Spleen (tissue), 11 donors: Measurements from ENCODE around the gene CNOT10. TPM values are rescaled to one million over a fixed set of nuclear protein-coding genes. Genes with fewer than 3 reads are reported as not detected.
"Not testable (repeated sequence)": the region's sequence is repeated elsewhere in the genome, so short reads cannot be mapped to it uniquely, and the experiment has no call there.

Source experiments
- DNase-seq: peaks from one replicate; pipeline ENCODE4 v3.0.0-alpha.2; 2020
- H3K27ac ChIP-seq, 8 donors: fragments of 200-600 bp; sonication (generic) in 7 of 8; 1 replicate in 4 of 8; 2 replicates in 4 of 8; pipeline versions ENCODE4 v1.5.0 to v1.8.0; 2016 to 2021; ENCODE audit warnings: inconsistent platforms in 4 of 8, mild to moderate bottlenecking in 4 of 8, moderate library complexity in 1 of 8
- H3K27me3 ChIP-seq, 7 donors: fragments of 200-600 bp; sonication (generic) in 6 of 7; replicated peaks in 1 of 7; 1 replicate in 4 of 7; 2 replicates in 3 of 7; pipeline versions ENCODE4 v1.5.0 to v1.8.0; 2016 to 2021; ENCODE audit warnings: inconsistent platforms in 3 of 7, mild to moderate bottlenecking in 1 of 7
- H3K36me3 ChIP-seq, 6 donors: fragments of 200-600 bp; sonication (generic) in 5 of 6; 1 replicate in 4 of 6; 2 replicates in 2 of 6; pipeline versions ENCODE4 v1.5.0 to v1.8.0; 2016 to 2021; ENCODE audit warnings: inconsistent platforms in 2 of 6
- H3K4me1 ChIP-seq, 6 donors: fragments of 200-600 bp; sonication (generic) in 5 of 6; 1 replicate in 3 of 6; 2 replicates in 3 of 6; pipeline versions ENCODE4 v1.5.0 to v1.8.0; 2016 to 2021; ENCODE audit warnings: inconsistent platforms in 3 of 6
- H3K4me3 ChIP-seq, 8 donors: fragments of 200-600 bp; sonication (generic) in 7 of 8; 1 replicate in 4 of 8; 2 replicates in 4 of 8; pipeline versions ENCODE4 v1.5.0 to v1.8.0; 2016 to 2021; ENCODE audit warnings: inconsistent platforms in 4 of 8, mild to moderate bottlenecking in 4 of 8, moderate library complexity in 2 of 8
- H3K9me3 ChIP-seq, 8 donors: fragments of 200-600 bp; sonication (generic) in 7 of 8; 1 replicate in 4 of 8; 2 replicates in 4 of 8; pipeline versions ENCODE4 v1.5.0 to v1.8.0; 2016 to 2021; ENCODE audit warnings: inconsistent platforms in 4 of 8
- POLR2A ChIP-seq, 3 donors: fragments of 450-650 bp; IDR thresholded peaks; one replicate each; pipeline ENCODE4 v1.5.1; 2017; ENCODE audit warnings: antibody characterized with exemption in 3 of 3, mild to moderate bottlenecking in 1 of 3
- POLR2AphosphoS5 ChIP-seq, 3 donors: sonication (generic); formaldehyde crosslinking; IDR thresholded peaks; one replicate each; pipeline ENCODE4 v1.5.1; 2017; ENCODE audit warnings: antibody characterized with exemption in 3 of 3
- WGBS, 5 donors: extraction: QIAGEN DNeasy Blood & Tissue Kit in 3 of 5; methylation state at CpG; one replicate each; pipeline versions ENCODE4 v1.1.5 to v1.1.7; 2013 to 2018; 5-methylcytosine and 5-hydroxymethylcytosine counted together
- intact Hi-C: fragments of 100-400 bp; cut with DNase I; formaldehyde crosslinking; loops from one replicate; pipeline ENCODE4 v1.15.0; 2023; ENCODE audit warnings: low total_unique reads
- polyA plus RNA-seq, 3 donors: library from polyadenylated mRNA; stranded (reverse); fragments of 200-250 nt; gene quantifications; one replicate each; pipeline ENCODE4 v1.2.1, GENCODE V29; 2013
- total RNA-seq, 7 donors: library from RNA; depleted of rRNA in 3 of 7; stranded (reverse); fragments of >200 nt in 3 of 7; fragmentation: NEBNext Ultra II Directional in 4 of 7; extraction: Animal tissue kit (Norgen Biotek cat#: 25700) in 4 of 7; gene quantifications; one replicate each; pipeline versions ENCODE4 v1.1.0 to v1.2.1, GENCODE V29; 2016 to 2021
- TF ChIP-seq, protein P1 (sequence below), 11 experiments: fragments of 200-600 bp in 7 of 11; fragments of 450-650 bp in 4 of 11; sonication (generic) in 4 of 11; IDR thresholded peaks in 8 of 11; conservative IDR thresholded peaks in 3 of 11; 1 replicate in 7 of 11; 2 replicates in 4 of 11; pipeline versions ENCODE4 v1.4.0 to v1.8.0; 2016 to 2021; ENCODE audit warnings: antibody characterized with exemption in 11 of 11, inconsistent platforms in 4 of 11, mild to moderate bottlenecking in 1 of 11
- donor health status: healthy with polysubstance abuse.
- donor health status: DM: no; HTN: no; CAD: no; lungs with moderate emphysema.
- donor health status: DM: no; HTN: no; CAD: no.
- donor health status: Bipolar disorder and iron deficiency.
- donor health status: healthy.
- donor health status: DM: no; HTN: no; CAD: no.
- donor health status: DM: yes; HTN: yes; CAD: no.

The CNOT10 gene
- total and polyA plus RNA-seq, 10 donors, result 19.2 to 48.3 (median 34.2) TPM

DNA sequence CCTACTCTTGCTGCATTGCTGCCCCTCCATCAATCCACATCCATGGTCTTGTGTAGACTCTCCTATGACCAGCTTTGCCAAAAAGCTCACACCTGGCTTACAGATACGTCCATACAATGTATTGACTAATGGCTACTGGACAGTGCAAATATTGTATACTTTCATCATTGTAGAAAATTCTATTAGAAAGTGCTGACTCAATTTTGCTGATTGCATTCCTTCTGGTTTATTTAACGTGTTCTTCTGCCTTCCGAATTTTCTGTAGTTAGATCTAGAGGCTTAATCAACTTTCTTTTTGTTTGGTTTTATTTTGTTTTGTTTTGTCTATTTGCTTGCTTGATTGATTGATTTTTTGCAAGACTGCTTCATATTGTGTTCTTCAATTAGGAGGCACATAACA, 29.8 kb upstream of the CNOT10 start:
- Histone ChIP-seq H3K9me3 (peaks cover 0 to 9% (median 4%) of the 10 kb centered on the region in 8 donors), H3K36me3 (no peaks in the 10 kb centered on the region), H3K4me3 (no peak overlapping the region), H3K27ac (no peak overlapping the region), H3K27me3 (peaks cover 0 to 11% (median 0%) of the 10 kb centered on the region in 7 donors), H3K4me1 (no peaks in the 10 kb centered on the region)
- intact Hi-C loops, result no loop called here
- TF ChIP-seq, protein P1, sequence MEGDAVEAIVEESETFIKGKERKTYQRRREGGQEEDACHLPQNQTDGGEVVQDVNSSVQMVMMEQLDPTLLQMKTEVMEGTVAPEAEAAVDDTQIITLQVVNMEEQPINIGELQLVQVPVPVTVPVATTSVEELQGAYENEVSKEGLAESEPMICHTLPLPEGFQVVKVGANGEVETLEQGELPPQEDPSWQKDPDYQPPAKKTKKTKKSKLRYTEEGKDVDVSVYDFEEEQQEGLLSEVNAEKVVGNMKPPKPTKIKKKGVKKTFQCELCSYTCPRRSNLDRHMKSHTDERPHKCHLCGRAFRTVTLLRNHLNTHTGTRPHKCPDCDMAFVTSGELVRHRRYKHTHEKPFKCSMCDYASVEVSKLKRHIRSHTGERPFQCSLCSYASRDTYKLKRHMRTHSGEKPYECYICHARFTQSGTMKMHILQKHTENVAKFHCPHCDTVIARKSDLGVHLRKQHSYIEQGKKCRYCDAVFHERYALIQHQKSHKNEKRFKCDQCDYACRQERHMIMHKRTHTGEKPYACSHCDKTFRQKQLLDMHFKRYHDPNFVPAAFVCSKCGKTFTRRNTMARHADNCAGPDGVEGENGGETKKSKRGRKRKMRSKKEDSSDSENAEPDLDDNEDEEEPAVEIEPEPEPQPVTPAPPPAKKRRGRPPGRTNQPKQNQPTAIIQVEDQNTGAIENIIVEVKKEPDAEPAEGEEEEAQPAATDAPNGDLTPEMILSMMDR (IDR thresholded peaks at IDR 0.05 in 8 of 11, conservative IDR thresholded peaks at IDR 0.05 in 3 of 11), result no peak
- no peak for TF ChIP-seq POLR2A (IDR thresholded peaks at IDR 0.05)
- TF ChIP-seq POLR2AphosphoS5 (IDR thresholded peaks at IDR 0.05), result no peak
- WGBS, 5 donors, result 82 to 97% (median 90%) methylated on average over 3 of the region's 3 CpGs
- no peak for DNase-seq

DNA sequence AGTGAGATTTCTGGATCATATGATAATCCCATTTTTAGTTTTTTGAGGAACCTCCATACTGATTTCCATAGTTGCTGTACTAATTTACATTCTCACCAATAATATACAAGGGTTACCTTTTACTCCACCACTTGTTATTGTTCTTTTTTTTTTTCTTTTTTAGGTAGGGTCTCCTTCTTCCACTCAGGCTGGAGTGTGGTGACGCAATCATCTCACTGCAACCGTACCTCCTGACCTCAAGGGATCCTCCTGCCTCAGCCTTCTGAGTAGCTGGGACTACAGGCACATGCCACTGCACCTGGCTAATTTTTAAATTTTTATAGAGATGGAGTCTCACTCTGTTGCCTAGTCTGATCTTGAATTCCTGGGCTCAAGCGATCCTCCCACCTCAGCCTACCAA, 24.4 kb upstream of the CNOT10 start:
- H3K36me3 ChIP-seq, result no peaks in the 10 kb centered on the region
- DNase-seq, result no peak
- H3K4me1 ChIP-seq, result peaks cover 0 to 8% (median 0%) of the 10 kb centered on the region in 6 donors
- TF ChIP-seq POLR2AphosphoS5 (IDR thresholded peaks at IDR 0.05) (no peak), POLR2A (IDR thresholded peaks at IDR 0.05) (no peak)
- TF ChIP-seq, protein P1 (IDR thresholded peaks at IDR 0.05 in 8 of 11, conservative IDR thresholded peaks at IDR 0.05 in 3 of 11), result no peak
- H3K27ac ChIP-seq, result no peak overlapping the region
- H3K4me3 ChIP-seq, result no peak overlapping the region
- 68 to 95% (median 80%) methylated on average over 3 of the region's 3 CpGs for WGBS, 5 donors
- no peaks in the 10 kb centered on the region for H3K9me3 ChIP-seq
- H3K27me3 ChIP-seq, result peaks cover 0 to 11% (median 0%) of the 10 kb centered on the region in 7 donors
- intact Hi-C loops, result loop anchor here (10.0 kb wide), 1 partner anchor 356 kb away; no protein-coding TSS in a partner anchor

DNA sequence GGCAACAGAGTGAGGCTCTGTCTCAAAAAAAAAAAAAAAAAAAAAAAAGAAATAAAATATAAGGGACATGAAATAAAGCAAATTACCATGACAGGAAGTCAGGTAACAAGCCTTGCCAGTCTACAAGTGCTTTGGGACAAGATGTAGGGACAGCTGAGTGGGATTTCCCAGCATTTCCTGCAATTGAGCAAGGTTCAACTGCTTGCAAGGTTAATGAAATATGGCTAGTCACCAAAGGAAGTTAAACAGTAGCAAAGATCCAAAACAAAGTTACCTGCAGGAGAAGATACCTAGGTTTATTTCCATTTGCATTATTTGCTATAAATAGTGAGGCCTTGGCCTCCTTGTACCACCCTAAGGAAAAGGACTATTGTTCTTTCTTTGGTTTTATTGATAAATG, 22.3 kb upstream of the CNOT10 start:
- Histone ChIP-seq H3K36me3 (no peaks in the 10 kb centered on the region), H3K27ac (no peak overlapping the region), H3K27me3 (peaks cover 0 to 2% (median 0%) of the 10 kb centered on the region in 7 donors), H3K4me1 (peaks cover 0 to 8% (median 0%) of the 10 kb centered on the region in 6 donors), H3K4me3 (no peak overlapping the region), H3K9me3 (no peaks in the 10 kb centered on the region)
- intact Hi-C loops, result loop anchor here (2.0 to 10.0 kb wide), 2 partner anchors 152 to 358 kb away; no protein-coding TSS in a partner anchor
- no peak for DNase-seq
- TF ChIP-seq POLR2A (IDR thresholded peaks at IDR 0.05) (no peak), POLR2AphosphoS5 (IDR thresholded peaks at IDR 0.05) (no peak)

DNA sequence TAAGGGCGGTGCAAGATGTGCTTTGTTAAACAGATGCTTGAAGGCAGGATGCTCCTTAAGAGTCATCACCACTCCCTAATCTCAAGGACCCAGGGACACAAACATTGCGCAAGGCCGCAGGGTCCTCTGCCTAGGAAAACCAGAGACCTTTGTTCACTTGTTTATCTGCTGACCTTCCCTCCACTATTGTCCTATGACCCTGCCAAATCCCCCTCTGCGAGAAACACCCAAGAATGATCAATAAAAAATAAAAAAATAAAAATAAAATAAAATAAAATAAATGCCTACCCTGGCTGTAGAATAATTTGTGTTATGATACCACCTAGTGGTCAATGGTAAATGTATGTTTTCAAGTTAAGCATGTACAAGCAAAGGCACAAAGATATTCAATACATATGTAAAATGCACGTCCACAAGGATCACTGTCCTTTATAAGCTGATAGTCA, 20.3 kb upstream of the CNOT10 start:
- WGBS, 5 donors, result 35 to 48% (median 44%) methylated on average over 5 of the region's 5 CpGs
- not testable (repeated sequence) for H3K36me3 ChIP-seq, H3K4me1 ChIP-seq, H3K4me3 ChIP-seq, DNase-seq, H3K9me3 ChIP-seq, H3K27ac ChIP-seq, H3K27me3 ChIP-seq
- intact Hi-C loops, result loop anchor here (10.0 kb wide), 1 partner anchor 360 kb away; no protein-coding TSS in a partner anchor
- TF ChIP-seq, protein P1 (IDR thresholded peaks at IDR 0.05 in 8 of 11, conservative IDR thresholded peaks at IDR 0.05 in 3 of 11), result peak; percentile 22 to 68 (median 58)
